ENCODE data around the gene PRKG1.

GRCh38 chr10:51158832-51159231 is 84.5 kb downstream of the PRKG1 start:
- TF ChIP-seq, protein P1, sequence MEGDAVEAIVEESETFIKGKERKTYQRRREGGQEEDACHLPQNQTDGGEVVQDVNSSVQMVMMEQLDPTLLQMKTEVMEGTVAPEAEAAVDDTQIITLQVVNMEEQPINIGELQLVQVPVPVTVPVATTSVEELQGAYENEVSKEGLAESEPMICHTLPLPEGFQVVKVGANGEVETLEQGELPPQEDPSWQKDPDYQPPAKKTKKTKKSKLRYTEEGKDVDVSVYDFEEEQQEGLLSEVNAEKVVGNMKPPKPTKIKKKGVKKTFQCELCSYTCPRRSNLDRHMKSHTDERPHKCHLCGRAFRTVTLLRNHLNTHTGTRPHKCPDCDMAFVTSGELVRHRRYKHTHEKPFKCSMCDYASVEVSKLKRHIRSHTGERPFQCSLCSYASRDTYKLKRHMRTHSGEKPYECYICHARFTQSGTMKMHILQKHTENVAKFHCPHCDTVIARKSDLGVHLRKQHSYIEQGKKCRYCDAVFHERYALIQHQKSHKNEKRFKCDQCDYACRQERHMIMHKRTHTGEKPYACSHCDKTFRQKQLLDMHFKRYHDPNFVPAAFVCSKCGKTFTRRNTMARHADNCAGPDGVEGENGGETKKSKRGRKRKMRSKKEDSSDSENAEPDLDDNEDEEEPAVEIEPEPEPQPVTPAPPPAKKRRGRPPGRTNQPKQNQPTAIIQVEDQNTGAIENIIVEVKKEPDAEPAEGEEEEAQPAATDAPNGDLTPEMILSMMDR (IDR thresholded peaks at IDR 0.05) = no peak
- TF ChIP-seq EP300 (IDR thresholded peaks at IDR 0.05) = no peak
- TF ChIP-seq POLR2AphosphoS5 (IDR thresholded peaks at IDR 0.05) = no peak
- TF ChIP-seq POLR2A (IDR thresholded peaks at IDR 0.05) = no peak
